Mammary epithelial cell (primary cell): ENCODE measurements around the gene MFN2.

Source experiments
- CTCF ChIP-seq, 2 donors: IDR thresholded peaks in 1 of 2; conservative IDR thresholded peaks in 1 of 2; 2 replicates each; pipeline ENCODE4 v1.5.1; 2011 to 2012; ENCODE audit warnings: inconsistent platforms in 2 of 2, low read length in 2 of 2, mild to moderate bottlenecking in 2 of 2, control low read depth in 1 of 2, low read depth in 1 of 2; ENCODE audit not compliant: insufficient read depth in 1 of 2; ENCODE audit errors: extremely low read depth in 1 of 2
- EZH2 ChIP-seq: IDR thresholded peaks from 2 replicates; pipeline ENCODE4 v1.6.1; 2012; ENCODE audit warnings: low read length, inconsistent platforms, borderline replicate concordance

GRCh38 chr1:12046749-12047119 is 66.5 kb downstream of the MFN2 start:
- TF ChIP-seq CTCF (conservative IDR thresholded peaks at IDR 0.05 in 1 of 2, IDR thresholded peaks at IDR 0.05 in 1 of 2; ENCODE audit: extremely low read depth in 1 of 2, insufficient read depth in 1 of 2, low read depth in 1 of 2, low read length in 2 of 2) (no peak), EZH2 (no peak)
